H9 (cell line): Measurements from ENCODE around the gene FHOD1. TPM values are rescaled to one million over a fixed set of nuclear protein-coding genes. Genes with fewer than 3 reads are reported as not detected.

Experiments
- DNase-seq: peaks from one replicate; pipeline ENCODE4 v3.0.0-alpha.2; 2017
- H2AFZ ChIP-seq: one replicate; pipeline ENCODE4 v1.6.1; 2013; ENCODE audit warnings: mild to moderate bottlenecking, low read length, control low read depth, moderate library complexity
- H2AK5ac ChIP-seq: 2 replicates; pipeline ENCODE4 v1.6.1; 2013; ENCODE audit warnings: low read length, control low read depth, mixed read lengths; ENCODE audit not compliant: insufficient read length
- H2BK120ac ChIP-seq: one replicate; pipeline ENCODE4 v1.6.1; 2013; ENCODE audit warnings: low read depth, mild to moderate bottlenecking, low read length, control low read depth, inconsistent platforms; ENCODE audit not compliant: poor library complexity, severe bottlenecking
- H2BK12ac ChIP-seq: 2 replicates; pipeline ENCODE4 v1.6.1; 2013; ENCODE audit warnings: low read length, control low read depth, mixed read lengths, low read depth; ENCODE audit not compliant: insufficient read length
- H2BK15ac ChIP-seq: 2 replicates; pipeline ENCODE4 v1.6.1; 2013; ENCODE audit warnings: low read depth, low read length, control low read depth
- H2BK20ac ChIP-seq: one replicate; pipeline ENCODE4 v1.6.1; 2013; ENCODE audit warnings: low read depth, mild to moderate bottlenecking, low read length, control low read depth, inconsistent platforms; ENCODE audit not compliant: poor library complexity, severe bottlenecking
- H2BK5ac ChIP-seq: 2 replicates; pipeline ENCODE4 v1.6.1; 2013; ENCODE audit warnings: low read length, control low read depth, mixed read lengths; ENCODE audit not compliant: insufficient read length
- H3K14ac ChIP-seq: 2 replicates; pipeline ENCODE4 v1.6.1; 2013; ENCODE audit warnings: low read length, control low read depth; ENCODE audit not compliant: insufficient read depth
- H3K18ac ChIP-seq: 2 replicates; pipeline ENCODE4 v1.6.1; 2013; ENCODE audit warnings: low read depth, mild to moderate bottlenecking, mixed read lengths, low read length, control low read depth; ENCODE audit not compliant: insufficient read length
- H3K23ac ChIP-seq: 2 replicates; pipeline ENCODE4 v1.6.1; 2013; ENCODE audit warnings: low read length, control low read depth, mixed read lengths, low read depth; ENCODE audit not compliant: insufficient read length
- H3K23me2 ChIP-seq: 2 replicates; pipeline ENCODE4 v1.6.1; 2013; ENCODE audit warnings: low read depth, mild to moderate bottlenecking, mixed read lengths, low read length, control low read depth; ENCODE audit not compliant: insufficient read length, poor library complexity, severe bottlenecking
- H3K27ac ChIP-seq: 2 replicates; pipeline ENCODE4 v1.5.1; 2013; ENCODE audit warnings: low read length, control low read depth, mixed read lengths, low read depth; ENCODE audit not compliant: insufficient read length
- H3K27me3 ChIP-seq: 2 replicates; pipeline ENCODE4 v1.6.1; 2013; ENCODE audit warnings: low read length, control low read depth, inconsistent platforms; ENCODE audit not compliant: insufficient read depth
- H3K4ac ChIP-seq: 2 replicates; pipeline ENCODE4 v1.6.1; 2013; ENCODE audit warnings: low read depth, mild to moderate bottlenecking, control low read depth, inconsistent platforms, low read length, moderate library complexity
- H3K4me1 ChIP-seq: 2 replicates; pipeline ENCODE4 v1.6.1; 2013; ENCODE audit warnings: low read length, control low read depth, inconsistent platforms; ENCODE audit not compliant: insufficient read depth
- H3K4me2 ChIP-seq: 2 replicates; pipeline ENCODE4 v1.6.1; 2013; ENCODE audit warnings: low read length, control low read depth, mixed read lengths; ENCODE audit not compliant: insufficient read length, insufficient read depth
- H3K56ac ChIP-seq: 2 replicates; pipeline ENCODE4 v1.6.1; 2013; ENCODE audit warnings: low read depth, mild to moderate bottlenecking, mixed read lengths, low read length, control low read depth; ENCODE audit not compliant: insufficient read length
- H3K79me1 ChIP-seq: 2 replicates; pipeline ENCODE4 v1.6.1; 2013; ENCODE audit warnings: low read depth, mild to moderate bottlenecking, moderate library complexity, low read length, control low read depth, inconsistent platforms; ENCODE audit not compliant: insufficient read depth, poor library complexity, severe bottlenecking
- H3K79me2 ChIP-seq: 2 replicates; pipeline ENCODE4 v1.6.1; 2013; ENCODE audit warnings: low read length, control low read depth, inconsistent platforms; ENCODE audit not compliant: insufficient read depth
- H3K9ac ChIP-seq: 2 replicates; pipeline ENCODE4 v1.6.1; 2013; ENCODE audit warnings: low read length, control low read depth, mixed read lengths; ENCODE audit not compliant: insufficient read length; ENCODE audit errors: extremely low read depth
- H3K9me3 ChIP-seq: one replicate; pipeline ENCODE4 v1.6.1; 2013; ENCODE audit warnings: low read depth, low read length, inconsistent platforms; ENCODE audit not compliant: control insufficient read depth
- H3T11ph ChIP-seq: one replicate; pipeline ENCODE4 v1.6.1; 2013; ENCODE audit warnings: mild to moderate bottlenecking, low read length, control low read depth, inconsistent platforms
- H4K20me1 ChIP-seq: one replicate; pipeline ENCODE4 v1.6.1; 2013; ENCODE audit not compliant: control insufficient read depth, insufficient read length, insufficient read depth
- H4K5ac ChIP-seq: 2 replicates; pipeline ENCODE4 v1.6.1; 2013; ENCODE audit warnings: low read depth, mild to moderate bottlenecking, mixed read lengths, low read length, control low read depth; ENCODE audit not compliant: insufficient read length
- H4K8ac ChIP-seq: replicated peaks from 2 replicates; pipeline ENCODE4 v1.6.1; 2013; ENCODE audit warnings: low read length, control low read depth, mixed read lengths, low read depth; ENCODE audit not compliant: insufficient read length
- H4K91ac ChIP-seq: 2 replicates; pipeline ENCODE4 v1.6.1; 2013; ENCODE audit warnings: low read depth, mild to moderate bottlenecking, moderate library complexity, mixed read lengths, low read length, control low read depth; ENCODE audit not compliant: insufficient read length
- H3K27ac Mint-ChIP-seq, 3 experiments: 2 replicates in 2 of 3; 3 replicates in 1 of 3; pipeline ENCODE4 v1.8.0; 2020 to 2021; ENCODE audit warnings: mixed read lengths in 3 of 3, mild to moderate bottlenecking in 1 of 3, moderate library complexity in 1 of 3
- H3K27me3 Mint-ChIP-seq: 2 replicates; pipeline ENCODE4 v1.8.0; 2021; ENCODE audit warnings: low read depth, mild to moderate bottlenecking, moderate library complexity, mixed read lengths
- H3K36me3 Mint-ChIP-seq, 3 experiments: 2 replicates in 2 of 3; 3 replicates in 1 of 3; pipeline ENCODE4 v1.8.0; 2020 to 2021; ENCODE audit warnings: low read depth in 3 of 3, mixed read lengths in 3 of 3; ENCODE audit not compliant: insufficient read depth in 1 of 3
- H3K4me1 Mint-ChIP-seq, 2 experiments: 2 replicates each; pipeline ENCODE4 v1.8.0; 2020; ENCODE audit warnings: mixed read lengths in 2 of 2
- H3K4me3 Mint-ChIP-seq, 2 experiments: 2 replicates in 1 of 2; 3 replicates in 1 of 2; pipeline ENCODE4 v1.8.0; 2020 to 2021; ENCODE audit warnings: mild to moderate bottlenecking in 2 of 2, mixed read lengths in 2 of 2, moderate library complexity in 1 of 2
- H3K9me3 Mint-ChIP-seq, 2 experiments: 2 replicates in 1 of 2; 3 replicates in 1 of 2; pipeline ENCODE4 v1.8.0; 2020; ENCODE audit warnings: mild to moderate bottlenecking in 2 of 2, mixed read lengths in 2 of 2, moderate library complexity in 1 of 2
- CTCF ChIP-seq: fragments of 200-600 bp; sonication (generic); conservative IDR thresholded peaks from 3 replicates; pipeline ENCODE4 v1.8.0; 2021; ENCODE audit warnings: antibody characterized with exemption, mild to moderate bottlenecking
- WGBS: extraction: QIAGEN DNeasy Blood & Tissue Kit; methylation state at CpG from one replicate; pipeline ENCODE4 v1.1.7; 2013; ENCODE audit warnings: missing lambda C conversion rate, low lambda C conversion rate, mixed read lengths; ENCODE audit not compliant: insufficient read length; ENCODE audit errors: extremely low coverage; 5-methylcytosine and 5-hydroxymethylcytosine counted together
- total RNA-seq: library from RNA; stranded (reverse); gene quantifications from 2 replicates; pipeline ENCODE4 v1.2.1, GENCODE V29; 2021

FHOD1 gene
- total RNA-seq, 1 experiment from 2014 or later, result 67.0 TPM

GRCh38 chr16:67211674-67212073, 35.6 kb downstream of the FHOD1 start:
- Histone ChIP-seq H2AK5ac (no peak overlapping the region), H2BK5ac (no peak overlapping the region), H2BK20ac (no peak overlapping the region), H3K4ac (no peak overlapping the region), H3T11ph (no peak overlapping the region), H3K18ac (no peak overlapping the region), H3K27ac (no peak overlapping the region), H4K8ac (no peak overlapping the region), H3K9me3 (no peaks in the 10 kb centered on the region), H2BK120ac (no peak overlapping the region), H3K14ac (no peak overlapping the region), H4K91ac (no peak overlapping the region), H2AFZ (no peak overlapping the region), H3K4me2 (no peak overlapping the region), H3K23me2 (no peaks in the 10 kb centered on the region), H4K5ac (no peak overlapping the region), H4K20me1 (no peaks in the 10 kb centered on the region), H2BK15ac (no peak overlapping the region), H3K9ac (no peak overlapping the region), H3K56ac (no peak overlapping the region), H3K23ac (no peak overlapping the region), H3K27me3 (no peaks in the 10 kb centered on the region; the same call in 1 of the 2 replicates), H2BK12ac (no peak overlapping the region), H3K79me1 (no peaks in the 10 kb centered on the region), H3K79me2 (no peaks in the 10 kb centered on the region), H3K4me1 (no peaks in the 10 kb centered on the region)
- Mint-ChIP-seq H3K27ac (no peak overlapping the region), H3K27me3 (peaks cover 40% of the 10 kb centered on the region), H3K36me3 (no peaks in the 10 kb centered on the region), H3K4me3 (no peak overlapping the region), H3K4me1 (peaks cover 6 to 7% of the 10 kb centered on the region in 2 experiments; a peak in 3 of 4 replicates), H3K9me3 (no peaks in the 10 kb centered on the region)
- TF ChIP-seq CTCF, result no peak
- no CpG with 5 or more reads among the region's 7 CpGs for WGBS
- no peak for DNase-seq
